Transverse colon (tissue), 4 donors: ENCODE results near the gene GRAMD1B. TPM values are rescaled to one million over a fixed set of nuclear protein-coding genes. Genes with fewer than 3 reads are reported as not detected.

ENCODE experiments used
- DNase-seq: peaks from one replicate; pipeline ENCODE4 v3.0.0-alpha.2; 2019
- H3K27ac ChIP-seq, 4 donors: fragments of 200-600 bp; sonication (generic); 2 replicates each; pipeline ENCODE4 v1.5.1; 2016 to 2018; ENCODE audit warnings: inconsistent platforms in 4 of 4
- H3K27me3 ChIP-seq: fragments of 200-600 bp; sonication (generic); 2 replicates; pipeline ENCODE4 v1.5.1; 2017; ENCODE audit warnings: inconsistent platforms
- H3K36me3 ChIP-seq, 4 donors: fragments of 200-600 bp; sonication (generic); 2 replicates each; pipeline ENCODE4 v1.5.1; 2017 to 2019; ENCODE audit warnings: inconsistent platforms in 4 of 4
- H3K4me1 ChIP-seq, 4 donors: fragments of 200-600 bp; sonication (generic); 2 replicates each; pipeline ENCODE4 v1.5.1; 2017 to 2020; ENCODE audit warnings: inconsistent platforms in 4 of 4
- H3K4me3 ChIP-seq, 4 donors: fragments of 200-600 bp; sonication (generic); 1 replicate in 1 of 4; 2 replicates in 3 of 4; pipeline versions ENCODE4 v1.5.1 to v1.6.1; 2017 to 2019; ENCODE audit warnings: inconsistent platforms in 4 of 4
- H3K9me3 ChIP-seq, 2 donors: fragments of 200-600 bp; sonication (generic); 2 replicates each; pipeline ENCODE4 v1.5.1; 2017 to 2019; ENCODE audit warnings: inconsistent platforms in 2 of 2
- CTCF ChIP-seq, 5 experiments: fragments of 200-600 bp in 3 of 5; fragments of 450-650 bp in 2 of 5; sonication (generic) in 3 of 5; IDR thresholded peaks; 1 replicate in 2 of 5; 2 replicates in 3 of 5; pipeline ENCODE4 v1.5.1; 2016 to 2017; ENCODE audit warnings: antibody characterized with exemption in 5 of 5, inconsistent platforms in 3 of 5, mild to moderate bottlenecking in 2 of 5, moderate library complexity in 1 of 5
- EP300 ChIP-seq: sonication (generic); formaldehyde crosslinking; IDR thresholded peaks from one replicate; pipeline ENCODE4 v1.6.1; 2017; ENCODE audit warnings: antibody characterized with exemption, low read depth
- POLR2A ChIP-seq: fragments of 450-650 bp; IDR thresholded peaks from one replicate; pipeline ENCODE4 v1.6.1; 2016; ENCODE audit warnings: antibody characterized with exemption, mild to moderate bottlenecking, moderate library complexity
- POLR2AphosphoS5 ChIP-seq, 3 donors: sonication (generic); formaldehyde crosslinking; IDR thresholded peaks; one replicate each; pipeline ENCODE4 v1.6.1; 2016; ENCODE audit warnings: antibody characterized with exemption in 3 of 3
- WGBS, 2 donors: methylation state at CpG; one replicate each; pipeline ENCODE4 v1.1.5; 2018; ENCODE audit warnings: low coverage in 1 of 2; 5-methylcytosine and 5-hydroxymethylcytosine counted together
- in situ Hi-C, 4 donors: fragments of 200-750 bp; cut with MboI; loops; one replicate each; pipeline versions ENCODE4 v1.15.0 to v1.15.1; 2017; ENCODE audit warnings: low sequenced_read_pairs in 3 of 4, low pct_ligation_motif_present in 1 of 4, low pct_unique_long_range_greater_than_20kb in 1 of 4
- intact Hi-C: fragments of 100-400 bp; cut with DNase I; formaldehyde crosslinking; loops from one replicate; pipeline ENCODE4 v1.15.1; 2023; ENCODE audit warnings: low total_unique reads
- total RNA-seq, 4 donors: library from RNA; depleted of rRNA; stranded (reverse); fragments of >200 nt; gene quantifications; one replicate each; pipeline ENCODE4 v1.1.0, GENCODE V29; 2016

Gene GRAMD1B
- total RNA-seq, 4 donors from 2014 or later: 4.3 to 58.4 (median 9.9) TPM

GRCh38 chr11:123409456-123410217 lies 20.4 kb upstream of the GRAMD1B start:
- Histone ChIP-seq H3K27ac (peak overlapping the region in 1 of 4 donors; percentile 61), H3K27me3 (peaks cover 13% of the 10 kb centered on the region), H3K9me3 (no peaks in the 10 kb centered on the region), H3K36me3 (no peaks in the 10 kb centered on the region), H3K4me3 (no peak overlapping the region), H3K4me1 (peaks cover 0 to 32% (median 7%) of the 10 kb centered on the region in 4 donors)
- intact Hi-C loops: loop anchor here (5.0 kb wide), 1 partner anchor 1007 kb away; no protein-coding TSS in a partner anchor
- no peak for TF ChIP-seq CTCF (IDR thresholded peaks at IDR 0.05)
- TF ChIP-seq POLR2AphosphoS5 (IDR thresholded peaks at IDR 0.05): no peak
- TF ChIP-seq EP300: no peak
- TF ChIP-seq POLR2A: no peak
- no peak for DNase-seq
- in situ Hi-C loops: loop anchor here in 2 of 4 donors (5.0 to 10.0 kb wide), 2 partner anchors 65 to 68 kb away; no protein-coding TSS in a partner anchor
- 41 to 69% methylated on average over 2 to 10 of the region's 10 CpGs for WGBS, 2 donors

GRCh38 chr11:123410218-123410549 lies 19.9 kb upstream of the GRAMD1B start:
- WGBS, 2 donors: 88 to 92% methylated on average over 3 of the region's 3 CpGs
- in situ Hi-C loops: loop anchor here in 1 of 4 donors (5.0 kb wide), 1 partner anchor 67 kb away; no protein-coding TSS in a partner anchor

GRCh38 chr11:123413636-123414035 lies 16.4 kb upstream of the GRAMD1B start:
- TF ChIP-seq EP300 (no peak), CTCF (IDR thresholded peaks at IDR 0.05) (no peak), POLR2A (no peak), POLR2AphosphoS5 (IDR thresholded peaks at IDR 0.05) (no peak)
- H3K4me3 ChIP-seq: no peak overlapping the region
- H3K27ac ChIP-seq: no peak overlapping the region
- no peaks in the 10 kb centered on the region for H3K9me3 ChIP-seq
- H3K27me3 ChIP-seq: no peaks in the 10 kb centered on the region
- in situ Hi-C loops (loop anchor here in 1 of 4 donors (5.0 kb wide), 1 partner anchor 64 kb away; no protein-coding TSS in a partner anchor), intact Hi-C loops (no loop called here)
- peaks cover 0 to 13% (median 4%) of the 10 kb centered on the region in 4 donors for H3K4me1 ChIP-seq
- DNase-seq: no peak
- H3K36me3 ChIP-seq: no peaks in the 10 kb centered on the region
- WGBS, 2 donors: 84% methylated on average over 6 of the region's 6 CpGs; no CpG with 5 or more reads in 1 of the 2 donors

More at GRCh38 chr11:123410218-123410549, 19.9 kb upstream of the GRAMD1B start:
- H3K9me3 ChIP-seq: no peaks in the 10 kb centered on the region
- no peak overlapping the region for H3K27ac ChIP-seq
- TF ChIP-seq POLR2AphosphoS5 (IDR thresholded peaks at IDR 0.05) (no peak), POLR2A (no peak), EP300 (no peak), CTCF (IDR thresholded peaks at IDR 0.05) (no peak)
- no peaks in the 10 kb centered on the region for H3K36me3 ChIP-seq
- DNase-seq: no peak
- intact Hi-C loops: no loop called here
- peaks cover 0 to 32% (median 7%) of the 10 kb centered on the region in 4 donors for H3K4me1 ChIP-seq
- H3K27me3 ChIP-seq: peaks cover 13% of the 10 kb centered on the region
- no peak overlapping the region for H3K4me3 ChIP-seq

GRCh38 chr11:123416566-123416965 lies 13.5 kb upstream of the GRAMD1B start:
- no peaks in the 10 kb centered on the region for H3K9me3 ChIP-seq
- no peak for DNase-seq
- H3K36me3 ChIP-seq: no peaks in the 10 kb centered on the region
- TF ChIP-seq CTCF (IDR thresholded peaks at IDR 0.05): no peak
- TF ChIP-seq POLR2AphosphoS5 (IDR thresholded peaks at IDR 0.05): no peak
- no peak for TF ChIP-seq EP300
- TF ChIP-seq POLR2A: no peak
- in situ Hi-C loops: no loop called here
- H3K4me3 ChIP-seq: no peak overlapping the region
- intact Hi-C loops: no loop called here
- no peaks in the 10 kb centered on the region for H3K4me1 ChIP-seq
- H3K27me3 ChIP-seq: no peaks in the 10 kb centered on the region
- no peak overlapping the region for H3K27ac ChIP-seq
